Esophagus muscularis mucosa (tissue), 3 donors: ENCODE results near the gene LTBR.

ENCODE experiments used
- CTCF ChIP-seq, 3 experiments: fragments of 200-600 bp in 2 of 3; fragments of 450-650 bp in 1 of 3; sonication (generic) in 2 of 3; IDR thresholded peaks; one replicate each; pipeline ENCODE4 v1.5.1; 2017 to 2019; ENCODE audit warnings: antibody characterized with exemption in 3 of 3, mild to moderate bottlenecking in 2 of 3, moderate library complexity in 1 of 3
- POLR2A ChIP-seq: fragments of 450-650 bp; IDR thresholded peaks from one replicate; pipeline ENCODE4 v1.6.1; 2017; ENCODE audit warnings: antibody characterized with exemption, moderate library complexity, mild to moderate bottlenecking, low read depth
- POLR2AphosphoS5 ChIP-seq, 2 donors: sonication (generic); formaldehyde crosslinking; IDR thresholded peaks; one replicate each; pipeline ENCODE4 v1.6.1; 2017; ENCODE audit warnings: antibody characterized with exemption in 2 of 2

GRCh38 chr12:6340032-6340638, 43.8 kb upstream of the LTBR start:
- no peak for TF ChIP-seq CTCF (IDR thresholded peaks at IDR 0.05)
- no peak for TF ChIP-seq POLR2A
- TF ChIP-seq POLR2AphosphoS5 (IDR thresholded peaks at IDR 0.05) = peak; percentile 60 to 72
